ENCODE measurements around the gene SLC6A15. TPM values are rescaled to one million over a fixed set of nuclear protein-coding genes. Genes with fewer than 3 reads are reported as not detected.

Gene SLC6A15
- total and polyA plus RNA-seq, 2 donors (not counting 3 experiments of a cell fraction or from before 2014, with no cell fraction given): 0.03 to 0.24 TPM

GRCh38 chr12:84877340-84877739 is 35.3 kb downstream of the SLC6A15 start:
- Histone ChIP-seq H4K20me1 (replicated peaks; ENCODE audit: control insufficient read depth, extremely low read depth, insufficient read depth, low read length) (no peaks in the 10 kb centered on the region), H3K27ac (ENCODE audit: insufficient read depth, low read depth, low read length) (no peak overlapping the region), H3K4me2 (ENCODE audit: insufficient read depth, low read length) (no peak overlapping the region), H2AFZ (ENCODE audit: low read depth, low read length) (no peak overlapping the region), H3K79me2 (ENCODE audit: control insufficient read depth, insufficient read depth, low read length) (no peaks in the 10 kb centered on the region), H3K4me1 (ENCODE audit: control insufficient read depth, extremely low read depth, insufficient read depth, low read length) (no peaks in the 10 kb centered on the region), H3K9me1 (replicated peaks; ENCODE audit: control insufficient read depth, extremely low read depth, insufficient read depth, low read length) (no peaks in the 10 kb centered on the region), H3K36me3 (ENCODE audit: control insufficient read depth in 2 of 2, extremely low read depth in 1 of 2, insufficient read depth in 2 of 2, low read length in 2 of 2) (no peaks in the 10 kb centered on the region), H3K27me3 (ENCODE audit: control insufficient read depth in 2 of 2, insufficient read depth in 2 of 2, low read length in 2 of 2) (peaks cover 2 to 8% of the 10 kb centered on the region in 2 experiments), H3K9ac (replicated peaks; ENCODE audit: extremely low read depth, insufficient read depth, low read length) (no peak overlapping the region), H3K9me3 (replicated peaks; ENCODE audit: control insufficient read depth, insufficient read depth, low read length) (no peaks in the 10 kb centered on the region), H3K4me3 (replicated peaks in 1 of 3; ENCODE audit: insufficient read depth in 1 of 3, low read depth in 1 of 3, low read length in 3 of 3) (no peak overlapping the region)
- FAIRE-seq: no peak
- no peak for DNase-seq (ENCODE audit: low read depth, low spot score)
- no TSS peak for BruUV-seq (replicated peaks)
- intact Hi-C loops (cut with micrococcal nuclease): no loop called here
- dilution Hi-C loops (cut with MboI; ENCODE audit: extremely low pct_ligation_motif_present, low sequenced_read_pairs): no loop called here
- TF ChIP-seq GATA2 (IDR thresholded peaks at IDR 0.05; ENCODE audit: insufficient read depth, insufficient read length, low read depth, low read length) (no peak), POLR2AphosphoS5 (IDR thresholded peaks at IDR 0.05; ENCODE audit: insufficient read depth, low read depth, low read length) (no peak), CTCF (IDR thresholded peaks at IDR 0.05; ENCODE audit: extremely low read depth in 1 of 2, insufficient read depth in 1 of 2, low read depth in 1 of 2, low read length in 2 of 2) (no peak), JUN (IDR thresholded peaks at IDR 0.05; ENCODE audit: borderline replicate concordance, insufficient read depth, insufficient read length, low read depth) (no peak), MYC (IDR thresholded peaks at IDR 0.05; ENCODE audit: low read depth, low read length) (no peak), MAX (IDR thresholded peaks at IDR 0.05; ENCODE audit: insufficient read depth, insufficient read length) (no peak), POLR2A (IDR thresholded peaks at IDR 0.05; ENCODE audit: low read depth, low read length) (no peak), FOS (IDR thresholded peaks at IDR 0.05; ENCODE audit: borderline replicate concordance, insufficient read depth, low read length) (no peak), EZH2 (IDR thresholded peaks at IDR 0.05; ENCODE audit: borderline replicate concordance, low read depth, low read length, severe bottlenecking) (no peak)
- ChIA-PET POLR2A (no interaction called here), CTCF (interaction anchor here (0.6 to 10.3 kb wide), 4 partner anchors 108 to 182 kb away, joined by 3 to 646 read pairs (median 38); no protein-coding TSS in a partner anchor)

Measured in endothelial cell of umbilical vein (primary cell).